Pons (tissue), 1 donor: ENCODE data around the gene C10orf62.
A peak's percentile ranks its signal among the peaks of the same experiment; 100 is the strongest.

Experiments used
- DNase-seq: peaks from one replicate; pipeline ENCODE4 v3.0.0-alpha.2; 2016; ENCODE audit warnings: low spot score

Gene C10orf62

DNA sequence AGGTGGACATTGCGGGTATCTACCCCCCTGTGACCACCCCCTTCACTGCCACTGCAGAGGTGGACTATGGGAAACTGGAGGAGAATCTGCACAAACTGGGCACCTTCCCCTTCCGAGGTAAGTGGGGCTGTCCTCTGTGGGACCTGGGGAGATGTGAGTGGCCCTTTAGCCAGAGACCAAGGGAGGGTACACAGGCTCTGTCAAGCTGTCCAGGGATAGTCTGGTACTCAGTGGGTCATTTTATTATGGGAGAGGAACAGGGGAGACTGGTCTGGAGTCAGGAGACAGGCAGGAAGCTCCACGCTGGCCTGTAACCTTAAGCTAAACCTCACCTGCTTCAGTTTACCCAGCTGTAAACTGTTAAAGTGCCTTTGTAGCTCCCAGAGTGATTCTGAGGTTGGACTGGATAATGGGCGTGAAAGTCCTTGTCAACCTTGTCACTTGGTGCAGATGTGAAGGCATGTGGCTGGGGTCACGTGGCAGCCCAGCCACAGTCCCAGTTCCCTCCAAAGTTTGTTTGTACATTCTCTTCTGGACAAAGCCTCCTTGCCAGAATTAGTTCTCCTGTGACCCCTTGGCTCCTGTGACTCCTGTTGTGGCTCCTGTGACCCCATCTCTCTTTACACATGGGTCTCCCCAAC lies 4.6 kb upstream of the C10orf62 start:
- DNase-seq: no peak

GRCh38 chr10:97585439-97585811 lies 4.1 kb upstream of the C10orf62 start:
- DNase-seq: no peak

- DNase-seq: no peak
Measured at GRCh38 chr10:97587183-97587582, 2.3 kb upstream of the C10orf62 start.

DNA sequence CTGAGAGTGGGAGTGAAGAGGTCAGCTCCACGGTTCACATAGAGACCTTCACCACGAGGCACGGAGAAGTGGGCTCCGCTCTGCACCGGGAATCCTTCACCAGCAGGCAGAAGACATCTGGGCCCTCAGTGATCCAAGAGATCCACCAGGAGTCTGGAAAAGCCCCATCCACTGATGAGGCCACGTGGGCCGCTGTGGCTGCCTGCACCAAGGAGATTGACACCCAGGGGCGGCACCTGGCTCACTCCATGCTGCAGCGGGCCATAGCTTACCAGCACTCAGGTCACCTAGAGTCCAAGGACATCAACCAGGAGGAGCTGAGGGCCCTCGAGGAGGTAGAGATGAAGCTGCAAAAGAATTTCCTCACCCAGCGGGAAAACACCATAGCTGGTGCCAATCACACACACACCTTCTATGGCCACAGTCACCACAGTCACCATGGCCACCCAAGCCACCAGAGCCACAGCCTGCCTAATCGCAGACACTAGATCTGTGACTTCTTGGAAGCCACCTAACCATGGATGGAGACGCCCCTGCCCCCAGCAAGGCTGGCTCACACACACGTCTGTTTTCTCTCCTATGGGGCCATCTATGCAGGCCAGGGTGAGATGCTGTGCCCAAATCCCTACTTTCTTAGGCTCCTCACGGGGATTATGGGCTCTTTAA lies 694 bp downstream of the C10orf62 start:
- DNase-seq: no peak

- no peak for DNase-seq
Measured at GRCh38 chr10:97590748-97591495, 1.4 kb downstream of the C10orf62 start.

DNA sequence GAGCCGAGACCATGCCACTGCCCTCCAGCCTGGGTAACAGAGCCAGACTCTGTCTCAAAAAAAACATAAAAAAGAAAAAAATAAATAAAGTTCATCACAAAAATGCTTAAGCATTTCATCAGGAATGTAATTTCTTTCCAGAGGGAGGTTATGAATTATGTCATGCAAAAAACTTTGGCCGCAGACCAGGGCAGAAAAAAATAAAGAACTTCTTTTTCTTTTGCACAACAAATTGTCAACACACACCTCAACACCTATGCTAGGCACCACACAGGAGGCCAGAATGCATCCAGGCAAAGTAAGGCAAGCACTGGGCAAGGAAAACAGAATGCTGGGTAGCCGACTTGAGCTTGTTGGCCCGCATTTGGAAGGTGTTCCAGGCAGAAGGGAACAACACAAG lies 3.9 kb downstream of the C10orf62 start:
- no peak for DNase-seq

- no peak for DNase-seq
Measured at GRCh38 chr10:97596101-97597082, 6.9 kb downstream of the C10orf62 start.

DNA sequence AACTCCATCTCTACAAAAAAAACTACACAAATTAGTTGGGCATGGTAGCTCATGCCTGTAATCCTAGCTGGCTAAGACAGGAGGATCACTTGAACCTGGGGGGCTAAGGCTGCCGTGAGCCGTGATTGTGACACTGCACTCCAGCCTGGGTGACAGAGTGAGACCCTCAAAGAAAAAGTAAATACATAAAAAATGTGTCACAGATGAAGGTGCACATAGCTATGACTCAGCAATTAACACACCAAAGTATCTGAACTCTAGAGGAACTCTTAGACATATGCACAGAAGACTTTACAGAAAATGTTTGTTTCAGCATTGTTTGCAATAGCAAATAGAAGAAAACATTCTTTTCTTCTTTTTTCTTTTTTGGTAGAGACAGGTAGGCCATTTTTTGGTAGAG lies 8.3 kb downstream of the C10orf62 start:
- DNase-seq: no peak

DNA sequence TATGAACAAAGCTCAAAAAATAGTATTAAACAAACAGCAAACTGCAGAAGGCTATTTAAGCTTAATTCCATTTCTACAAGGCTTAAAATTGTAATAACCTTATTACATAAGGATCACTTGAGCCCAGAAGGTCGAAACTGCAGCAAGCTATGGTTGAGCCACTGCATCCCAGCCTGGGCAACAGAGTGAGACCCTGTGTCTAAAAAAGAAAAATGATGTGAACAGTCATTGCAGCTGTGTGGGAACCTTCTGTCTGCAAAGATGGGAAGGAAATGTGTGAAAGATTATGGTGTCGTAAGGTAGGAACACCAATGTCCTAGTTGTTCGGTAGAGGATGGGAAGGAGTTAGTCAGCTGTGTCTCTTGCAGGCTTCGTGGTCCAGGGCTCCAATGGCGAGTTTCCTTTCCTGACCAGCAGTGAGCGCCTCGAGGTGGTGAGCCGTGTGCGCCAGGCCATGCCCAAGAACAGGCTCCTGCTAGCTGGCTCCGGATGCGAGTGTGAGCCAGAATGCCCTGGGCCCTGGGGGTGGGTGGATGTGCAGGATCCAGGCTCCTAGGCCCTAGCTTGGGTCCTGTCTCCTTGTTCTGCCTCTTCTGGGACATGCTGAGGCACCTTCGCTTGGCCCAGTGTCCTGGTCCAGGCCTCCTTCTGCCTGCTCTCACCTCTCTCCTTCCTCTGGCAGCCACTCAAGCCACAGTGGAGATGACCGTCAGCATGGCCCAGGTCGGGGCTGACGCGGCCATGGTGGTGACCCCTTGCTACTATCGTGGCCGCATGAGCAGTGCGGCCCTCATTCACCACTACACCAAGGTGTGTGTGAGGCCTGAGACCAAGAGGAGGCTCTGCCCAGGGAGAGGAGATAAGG lies 9.1 kb downstream of the C10orf62 start:
- DNase-seq: no peak

GRCh38 chr10:97599272-97599619 lies 9.7 kb downstream of the C10orf62 start:
- DNase-seq: no peak

GRCh38 chr10:97600616-97601015 lies 11.1 kb downstream of the C10orf62 start:
- no peak for DNase-seq

GRCh38 chr10:97601268-97602215 lies 12.0 kb downstream of the C10orf62 start:
- DNase-seq: peak; percentile 56

DNA sequence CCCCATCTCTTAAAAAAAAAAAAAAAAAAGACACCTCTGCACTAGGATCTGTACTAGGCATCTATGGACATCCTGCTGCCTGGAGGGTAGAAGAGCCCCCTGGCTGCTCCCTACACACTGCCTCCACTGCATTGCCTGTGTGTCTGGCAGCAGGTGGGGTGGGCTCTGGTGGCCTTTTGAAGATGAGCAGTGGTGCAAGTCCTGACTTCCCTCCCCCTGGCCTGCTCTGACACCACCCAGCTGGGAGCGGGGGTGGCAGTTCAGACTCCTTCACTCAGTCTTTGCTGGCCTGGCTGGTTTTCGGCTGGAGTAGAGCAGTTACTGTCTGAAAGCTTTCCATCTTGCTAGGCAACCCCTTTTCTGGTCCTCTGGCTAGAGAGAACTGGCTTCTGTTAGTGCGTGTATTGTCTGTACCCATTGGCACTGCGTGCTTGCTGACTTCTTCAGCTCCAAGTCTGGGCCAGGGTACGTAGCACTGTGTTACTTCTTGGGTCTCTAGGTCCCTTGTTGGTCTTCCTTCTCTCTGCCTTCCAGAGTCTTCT lies 17.6 kb downstream of the C10orf62 start:
- DNase-seq: peak; percentile 33

GRCh38 chr10:97608991-97609561 lies 19.6 kb downstream of the C10orf62 start:
- DNase-seq: no peak

DNA sequence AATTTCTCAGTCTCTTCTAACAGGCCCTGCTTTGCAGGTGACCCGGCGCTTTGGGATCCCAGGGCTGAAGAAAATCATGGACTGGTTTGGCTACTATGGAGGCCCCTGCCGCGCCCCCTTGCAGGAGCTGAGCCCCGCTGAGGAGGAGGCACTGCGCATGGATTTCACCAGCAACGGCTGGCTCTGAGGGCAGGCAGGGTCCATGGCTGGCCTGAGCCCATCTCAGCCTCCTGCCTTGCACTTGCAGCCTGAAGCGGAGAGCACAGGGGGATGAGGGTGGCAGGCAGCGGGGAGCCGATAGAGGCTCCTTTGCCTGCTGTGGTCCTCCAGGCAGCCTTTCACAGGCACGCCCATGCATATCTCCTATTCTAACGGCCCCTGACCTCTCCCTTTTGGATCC lies 22.0 kb downstream of the C10orf62 start:
- no peak for DNase-seq

GRCh38 chr10:97612386-97612785 lies 22.9 kb downstream of the C10orf62 start:
- peak; percentile 49 for DNase-seq

- no peak for DNase-seq
Measured at GRCh38 chr10:97618285-97618684, 28.8 kb downstream of the C10orf62 start.

- DNase-seq: no peak
Measured at GRCh38 chr10:97618733-97619132, 29.2 kb downstream of the C10orf62 start.

- DNase-seq: no peak
Measured at GRCh38 chr10:97623277-97623676, 33.8 kb downstream of the C10orf62 start.
